Astrocyte of the cerebellum (primary cell): ENCODE measurements around the gene TEX35.

Source experiments
- DNase-seq: peaks from one replicate; pipeline ENCODE4 v3.0.0-alpha.2; 2011; ENCODE audit warnings: low read depth
- H3K4me3 ChIP-seq: 2 replicates; pipeline ENCODE4 v1.5.1; 2011; ENCODE audit warnings: mild to moderate bottlenecking, low read depth, low read length, moderate library complexity
- in situ Hi-C: cut with HindIII; loops from 2 replicates; pipeline ENCODE4 v1.10.0; 2017; ENCODE audit warnings: low sequenced_read_pairs
- TF ChIP-seq, protein P1 (sequence below): IDR thresholded peaks from 2 replicates; pipeline ENCODE4 v1.5.1; 2012; ENCODE audit warnings: low read length, low read depth, moderate library complexity, mild to moderate bottlenecking; ENCODE audit errors: missing control alignments

Gene TEX35

DNA sequence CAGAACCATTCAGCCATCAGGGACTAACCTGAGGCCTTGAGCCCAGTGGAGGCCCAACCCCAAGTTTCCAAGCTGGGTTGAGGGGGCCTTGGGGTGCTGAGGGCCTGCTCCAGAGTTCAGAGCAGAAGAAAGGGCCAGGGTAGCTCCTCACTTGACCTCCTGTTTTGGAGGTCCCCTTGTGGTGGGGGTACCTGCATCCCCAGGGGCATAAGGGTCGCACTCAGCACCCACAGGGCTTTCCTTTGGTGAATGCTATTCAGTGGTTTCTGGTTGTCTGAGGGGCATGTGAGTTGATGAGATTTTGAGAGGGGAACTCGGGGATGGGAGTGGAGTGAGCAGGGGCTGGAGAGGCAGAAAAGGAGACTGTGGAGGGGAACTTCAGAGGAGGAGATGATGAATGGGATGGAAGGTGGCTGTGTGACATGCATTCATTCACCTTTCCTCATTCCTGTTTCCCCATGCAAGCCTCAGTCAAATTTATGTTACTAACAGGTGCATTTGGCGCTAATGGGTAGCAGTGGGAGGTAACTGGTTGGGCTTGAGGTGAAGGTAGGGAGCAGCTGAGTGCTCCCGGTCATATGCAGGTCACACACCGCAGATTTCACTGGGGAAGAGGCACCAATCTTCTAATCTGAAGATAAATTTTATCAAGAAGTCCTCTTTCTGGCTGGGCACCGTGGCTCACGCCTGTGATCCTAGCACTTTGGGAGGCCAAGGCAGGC lies 50.4 kb downstream of the TEX35 start:
- no peak overlapping the region for H3K4me3 ChIP-seq
- no peak for DNase-seq
- TF ChIP-seq, protein P1, sequence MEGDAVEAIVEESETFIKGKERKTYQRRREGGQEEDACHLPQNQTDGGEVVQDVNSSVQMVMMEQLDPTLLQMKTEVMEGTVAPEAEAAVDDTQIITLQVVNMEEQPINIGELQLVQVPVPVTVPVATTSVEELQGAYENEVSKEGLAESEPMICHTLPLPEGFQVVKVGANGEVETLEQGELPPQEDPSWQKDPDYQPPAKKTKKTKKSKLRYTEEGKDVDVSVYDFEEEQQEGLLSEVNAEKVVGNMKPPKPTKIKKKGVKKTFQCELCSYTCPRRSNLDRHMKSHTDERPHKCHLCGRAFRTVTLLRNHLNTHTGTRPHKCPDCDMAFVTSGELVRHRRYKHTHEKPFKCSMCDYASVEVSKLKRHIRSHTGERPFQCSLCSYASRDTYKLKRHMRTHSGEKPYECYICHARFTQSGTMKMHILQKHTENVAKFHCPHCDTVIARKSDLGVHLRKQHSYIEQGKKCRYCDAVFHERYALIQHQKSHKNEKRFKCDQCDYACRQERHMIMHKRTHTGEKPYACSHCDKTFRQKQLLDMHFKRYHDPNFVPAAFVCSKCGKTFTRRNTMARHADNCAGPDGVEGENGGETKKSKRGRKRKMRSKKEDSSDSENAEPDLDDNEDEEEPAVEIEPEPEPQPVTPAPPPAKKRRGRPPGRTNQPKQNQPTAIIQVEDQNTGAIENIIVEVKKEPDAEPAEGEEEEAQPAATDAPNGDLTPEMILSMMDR: no peak
- in situ Hi-C loops: no loop called here

DNA sequence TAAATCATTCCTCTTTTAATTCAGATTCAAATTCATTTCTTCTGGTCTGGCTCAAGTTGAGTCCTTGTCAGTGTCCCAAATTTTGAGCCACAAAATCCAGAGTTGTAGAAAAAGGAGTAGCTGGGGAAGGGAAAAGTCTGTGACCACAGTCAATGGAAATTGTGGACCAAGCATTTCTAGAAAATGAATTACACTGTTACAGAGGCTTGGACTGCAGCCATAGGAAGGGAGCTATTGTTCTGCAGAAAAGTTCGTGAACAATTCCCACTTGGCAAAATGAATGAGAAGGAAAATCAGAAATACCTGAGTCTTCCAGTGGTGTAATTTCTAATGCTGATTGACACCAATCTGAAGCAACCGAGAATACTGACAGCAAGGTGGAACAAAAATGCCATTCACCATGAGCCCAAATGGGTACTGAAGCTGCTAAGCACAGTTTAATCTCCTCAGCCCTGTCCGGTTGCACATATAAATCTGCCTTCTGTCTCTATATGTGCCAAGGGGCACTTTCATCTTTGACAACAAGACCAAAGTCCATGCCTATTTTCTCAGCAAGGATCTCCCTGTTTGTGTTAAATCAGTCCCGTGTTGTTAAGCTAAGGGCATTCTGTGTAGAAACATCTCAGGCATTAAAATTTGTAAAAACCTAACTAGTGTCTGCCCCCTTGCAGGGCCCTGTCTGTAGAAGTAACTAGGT lies 51.3 kb downstream of the TEX35 start:
- TF ChIP-seq, protein P1: no peak
- DNase-seq: peak; percentile 57
- in situ Hi-C loops: no loop called here
- no peak overlapping the region for H3K4me3 ChIP-seq

DNA sequence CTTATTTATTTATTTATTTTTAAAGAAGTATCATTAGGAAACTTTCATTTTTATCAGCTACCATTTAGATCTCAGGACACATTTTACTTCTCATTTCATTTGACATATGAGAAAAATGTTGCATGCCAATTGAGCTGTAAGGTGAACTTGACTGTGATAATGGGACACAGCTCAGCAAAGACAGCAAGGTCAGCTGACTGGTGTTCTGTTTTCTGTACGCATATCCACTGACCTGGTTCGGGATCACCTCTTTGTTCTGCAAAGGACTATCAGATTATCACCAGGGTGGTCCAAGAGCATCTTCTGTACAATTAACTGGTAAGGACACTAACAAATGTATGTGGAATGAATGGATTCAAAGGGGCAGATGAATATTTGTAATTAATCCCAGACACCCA lies 51.9 kb downstream of the TEX35 start:
- H3K4me3 ChIP-seq: no peak overlapping the region
- in situ Hi-C loops: no loop called here
- DNase-seq: no peak
- TF ChIP-seq, protein P1: no peak

DNA sequence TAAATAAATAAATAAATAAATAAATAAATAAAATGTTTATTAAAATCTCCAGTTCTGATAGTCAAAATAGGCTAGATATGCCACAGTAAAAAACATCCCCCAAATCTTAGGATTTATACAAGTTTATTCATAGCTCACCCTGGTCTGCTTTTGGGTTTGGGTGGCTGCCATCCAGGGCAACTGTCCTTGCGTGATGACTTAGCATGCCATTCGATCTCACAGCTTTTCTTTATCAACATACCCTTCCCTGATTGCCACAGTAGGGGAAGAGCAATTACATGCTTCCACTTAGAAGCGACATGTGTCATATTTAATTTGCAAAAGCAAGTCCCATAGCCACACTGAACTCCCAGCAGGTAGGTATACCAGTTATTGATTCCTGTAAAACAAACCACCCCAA lies 52.7 kb downstream of the TEX35 start:
- H3K4me3 ChIP-seq: no peak overlapping the region
- TF ChIP-seq, protein P1: no peak
- in situ Hi-C loops: no loop called here
- no peak for DNase-seq

DNA sequence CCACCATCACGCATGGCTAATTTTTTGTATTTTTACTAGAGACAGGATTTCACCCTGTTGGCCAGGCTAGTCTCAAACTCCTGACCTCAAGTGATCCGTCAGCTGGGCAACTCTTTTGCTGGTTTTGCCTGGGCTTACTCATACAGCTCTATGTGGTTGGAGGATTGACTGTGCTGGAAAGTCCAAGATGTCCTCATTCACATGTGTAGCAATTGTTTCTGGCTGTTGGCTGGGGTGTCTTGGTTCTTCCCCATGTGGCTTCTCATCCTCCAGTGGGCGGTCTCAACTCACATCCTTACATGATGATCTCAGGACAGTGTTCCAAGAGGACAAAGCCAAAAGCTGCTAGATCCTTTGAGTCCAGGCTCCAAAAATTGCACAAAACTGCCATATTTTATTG lies 53.3 kb downstream of the TEX35 start:
- in situ Hi-C loops: no loop called here
- H3K4me3 ChIP-seq: no peak overlapping the region
- TF ChIP-seq, protein P1: no peak
- no peak for DNase-seq

DNA sequence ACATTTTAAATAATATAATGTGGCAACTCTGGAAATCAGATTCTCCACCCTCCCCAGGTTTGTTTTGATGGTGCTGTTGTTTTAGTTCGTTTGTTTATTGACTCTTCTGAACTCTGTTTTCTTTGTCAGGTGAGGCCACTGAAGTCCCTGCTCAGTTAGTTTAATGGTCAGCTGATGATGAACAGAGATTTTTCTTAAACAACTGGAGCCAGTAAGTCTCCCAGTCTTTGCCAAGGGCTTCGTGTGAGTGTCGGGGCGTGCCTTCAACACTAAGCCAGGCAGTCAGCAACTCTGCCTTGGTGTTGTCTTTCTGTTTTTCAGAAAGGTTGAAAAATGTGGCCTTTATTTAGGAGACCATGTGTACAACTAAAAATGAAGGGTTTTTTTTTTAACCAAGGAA lies 58.9 kb downstream of the TEX35 start:
- in situ Hi-C loops: no loop called here
- TF ChIP-seq, protein P1: no peak
- no peak overlapping the region for H3K4me3 ChIP-seq
- no peak for DNase-seq
